Activated T-helper 2 cell treated with anti-CD3 and anti-CD28 coated beads, Interferon-gamma antibody, Interleukin-2, Interleukin-4, amounts not matched to agents 10 μg/mL and 5 μg/mL and 100 μg/mL, durations not matched to agents 14 hours and 24 hours and 36 hours (primary cell): ENCODE results near the gene DOLK. TPM values are rescaled to one million over a fixed set of nuclear protein-coding genes. Genes with fewer than 3 reads are reported as not detected.

Experiments used
- DNase-seq: peaks from one replicate; pipeline ENCODE4 v3.0.0; 2021; ENCODE audit warnings: low spot score
- H3K27ac Mint-ChIP-seq: one replicate; pipeline ENCODE4 v1.8.0; 2021; ENCODE audit warnings: mixed read lengths
- H3K27me3 Mint-ChIP-seq: one replicate; pipeline ENCODE4 v1.8.0; 2021; ENCODE audit warnings: low read depth, mixed read lengths
- H3K36me3 Mint-ChIP-seq: one replicate; pipeline ENCODE4 v1.8.0; 2021; ENCODE audit warnings: low read depth, mixed read lengths
- H3K4me1 Mint-ChIP-seq: one replicate; pipeline ENCODE4 v1.8.0; 2021; ENCODE audit warnings: low read depth, mixed read lengths
- H3K4me3 Mint-ChIP-seq: one replicate; pipeline ENCODE4 v1.8.0; 2021; ENCODE audit warnings: low read depth, mild to moderate bottlenecking, moderate library complexity, mixed read lengths
- H3K9me3 Mint-ChIP-seq: one replicate; pipeline ENCODE4 v1.8.0; 2021; ENCODE audit warnings: mixed read lengths
- intact Hi-C: fragments of 100-400 bp; cut with micrococcal nuclease; formaldehyde crosslinking; loops from one replicate; pipeline ENCODE4 v1.15.1; 2023
- total RNA-seq: library from RNA; stranded (reverse); gene quantifications from 2 replicates; pipeline ENCODE4 v1.2.3, GENCODE V29; 2022

The DOLK gene
- total RNA-seq, 1 donor from 2014 or later, result 13.3 TPM

- H3K4me3 Mint-ChIP-seq, result peak overlapping the region; percentile 69
Observed at GRCh38 chr9:128898845-128899565, 48.4 kb downstream of the DOLK start.

GRCh38 chr9:128898382-128898781 is 49.0 kb downstream of the DOLK start:
- peaks cover 41% of the 10 kb centered on the region for H3K36me3 Mint-ChIP-seq
- peaks cover 58% of the 10 kb centered on the region for H3K4me1 Mint-ChIP-seq
- H3K27ac Mint-ChIP-seq, result peak overlapping the region; percentile 99
- intact Hi-C loops, result no loop called here
- no peak for DNase-seq
- H3K4me3 Mint-ChIP-seq, result peak overlapping the region; percentile 22
- no peaks in the 10 kb centered on the region for H3K9me3 Mint-ChIP-seq
- H3K27me3 Mint-ChIP-seq, result no peaks in the 10 kb centered on the region

More at GRCh38 chr9:128898845-128899565, 48.4 kb downstream of the DOLK start:
- Mint-ChIP-seq H3K4me1 (peaks cover 61% of the 10 kb centered on the region), H3K9me3 (no peaks in the 10 kb centered on the region), H3K27me3 (no peaks in the 10 kb centered on the region), H3K36me3 (peaks cover 37% of the 10 kb centered on the region), H3K27ac (peak overlapping the region; percentile 99)
- intact Hi-C loops, result no loop called here
- no peak for DNase-seq

GRCh38 chr9:128895556-128895955 is 51.8 kb downstream of the DOLK start:
- Mint-ChIP-seq H3K9me3 (no peaks in the 10 kb centered on the region), H3K36me3 (peaks cover 51% of the 10 kb centered on the region), H3K27ac (no peak overlapping the region)

More at GRCh38 chr9:128895556-128895955, 51.8 kb downstream of the DOLK start:
- Mint-ChIP-seq H3K4me3 (no peak overlapping the region), H3K27me3 (no peaks in the 10 kb centered on the region), H3K4me1 (peaks cover 50% of the 10 kb centered on the region)
- no peak for DNase-seq
- intact Hi-C loops, result no loop called here

Other genes with a start within 250 kb of the DOLK start
- 25.4 and 28.0 TPM in 2 replicates for gene PKN3, start 245.1 kb downstream of the DOLK start, total RNA-seq
- 51.7 and 53.2 TPM in 2 replicates for gene ZDHHC12, start 223.5 kb downstream of the DOLK start, total RNA-seq
- gene ZER1, start 175.7 kb downstream of the DOLK start, total RNA-seq, result 18.6 and 18.7 TPM in 2 replicates
- 20.5 and 24.2 TPM in 2 replicates for gene TBC1D13, start 160.3 kb downstream of the DOLK start, total RNA-seq
- gene ENDOG, start 129.1 kb downstream of the DOLK start, total RNA-seq, result 19.9 and 21.7 TPM in 2 replicates
- 126 and 127 TPM in 2 replicates for gene SPOUT1, start 117.8 kb downstream of the DOLK start, total RNA-seq
- gene KYAT1, start 65.7 kb downstream of the DOLK start, total RNA-seq, result 13.6 and 14.0 TPM in 2 replicates
- 24.9 and 25.4 TPM in 2 replicates for gene LRRC8A, start 65.5 kb downstream of the DOLK start, total RNA-seq
- gene PHYHD1, start 26.6 kb downstream of the DOLK start, total RNA-seq, result 0.44 and 0.68 TPM in 2 replicates
- 161 and 175 TPM in 2 replicates for gene NUP188, start 96 bp upstream of the DOLK start, total RNA-seq
- 71.5 and 73.4 TPM in 2 replicates for gene SH3GLB2, start 80.7 kb upstream of the DOLK start, total RNA-seq
- 41.5 and 41.7 TPM in 2 replicates for gene MIGA2, start 89.0 kb upstream of the DOLK start, total RNA-seq
- gene DOLPP1, start 133.5 kb upstream of the DOLK start, total RNA-seq, result 20.2 and 22.9 TPM in 2 replicates
- 13.6 and 14.3 TPM in 2 replicates for gene CRAT, start 163.2 kb upstream of the DOLK start, total RNA-seq
- 106 and 112 TPM in 2 replicates for gene PTPA, start 163.8 kb upstream of the DOLK start, total RNA-seq
- gene IER5L, start 230.7 kb upstream of the DOLK start, total RNA-seq, result 8.6 and 9.3 TPM in 2 replicates